ENCODE results near the gene NANS.
A peak's percentile ranks its signal among the peaks of the same experiment; 100 is the strongest.
"Not testable (repeated sequence)": the region's sequence is repeated elsewhere in the genome, so short reads cannot be mapped to it uniquely, and the experiment has no call there.

The NANS gene, protein sequence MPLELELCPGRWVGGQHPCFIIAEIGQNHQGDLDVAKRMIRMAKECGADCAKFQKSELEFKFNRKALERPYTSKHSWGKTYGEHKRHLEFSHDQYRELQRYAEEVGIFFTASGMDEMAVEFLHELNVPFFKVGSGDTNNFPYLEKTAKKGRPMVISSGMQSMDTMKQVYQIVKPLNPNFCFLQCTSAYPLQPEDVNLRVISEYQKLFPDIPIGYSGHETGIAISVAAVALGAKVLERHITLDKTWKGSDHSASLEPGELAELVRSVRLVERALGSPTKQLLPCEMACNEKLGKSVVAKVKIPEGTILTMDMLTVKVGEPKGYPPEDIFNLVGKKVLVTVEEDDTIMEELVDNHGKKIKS

GRCh38 chr9:98056269-98057137, at the start of gene NANS:
Gene NANS, plus strand, starts transcription at chr9:98056732. Its CDS starts 77 bp downstream, at chr9:98056809.
- peak; percentile 79 to 81 for DNase-seq (ENCODE audit: low read depth in 2 of 2)

DNA sequence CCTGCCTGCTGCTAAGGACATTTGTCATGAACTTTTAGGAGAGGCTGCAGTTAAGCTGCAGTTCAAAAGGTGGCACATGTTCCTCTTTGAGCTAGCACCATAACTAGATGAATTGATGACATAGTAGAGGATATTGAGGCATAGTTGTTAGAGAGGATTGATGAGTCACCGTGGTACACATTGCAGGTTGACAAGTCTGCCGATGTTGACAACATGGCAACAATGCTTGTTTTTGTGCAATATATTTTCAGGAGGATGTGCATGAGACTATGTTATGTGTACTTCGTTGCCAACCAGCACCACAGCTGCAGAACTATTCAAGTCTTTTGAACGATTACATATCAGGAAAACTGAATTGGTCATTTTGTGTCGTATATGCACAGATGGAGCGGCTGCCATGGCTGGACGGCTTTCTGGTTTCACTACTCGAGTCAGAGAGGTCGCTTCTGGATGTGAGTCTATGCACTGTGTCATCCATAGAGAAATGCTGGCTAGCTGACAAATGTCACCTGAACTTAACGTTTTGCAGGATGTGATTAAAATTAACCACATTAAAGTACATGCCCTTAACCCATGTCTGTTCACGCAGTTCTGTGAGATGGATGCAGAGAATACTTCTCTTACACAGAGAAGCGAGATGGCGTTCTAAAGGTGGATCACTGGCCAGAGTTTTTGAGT, 49.1 kb upstream of the NANS start:
- no peak for DNase-seq (ENCODE audit: low read depth in 2 of 2)

GRCh38 chr9:98008764-98009163, 47.8 kb upstream of the NANS start:
- no peak for DNase-seq (ENCODE audit: low read depth in 2 of 2)

- DNase-seq (ENCODE audit: low read depth in 2 of 2) = no peak
These were observed 47.1 kb upstream of the NANS start for GRCh38 chr9:98009437-98009836.

DNA sequence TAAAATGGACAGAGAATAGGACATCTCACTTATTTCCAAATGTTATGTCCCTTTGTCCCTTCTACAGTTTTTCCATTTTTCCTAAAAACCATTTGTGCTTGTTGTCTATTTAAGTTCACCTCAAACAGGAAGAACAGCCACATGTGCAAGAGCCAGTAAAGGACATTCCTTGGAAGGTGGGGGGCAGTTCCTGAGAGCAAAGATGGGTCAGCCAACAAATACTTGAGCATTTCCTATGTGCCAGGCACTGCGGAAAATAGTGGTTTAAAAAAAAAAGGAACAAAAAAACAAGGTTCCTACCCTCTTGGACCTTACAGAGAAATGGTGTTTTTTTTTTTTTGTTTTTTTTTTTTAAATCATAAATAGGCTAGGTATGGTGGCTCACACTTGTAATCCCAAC, 46.6 kb upstream of the NANS start:
- no peak for DNase-seq (ENCODE audit: low read depth in 2 of 2)

DNA sequence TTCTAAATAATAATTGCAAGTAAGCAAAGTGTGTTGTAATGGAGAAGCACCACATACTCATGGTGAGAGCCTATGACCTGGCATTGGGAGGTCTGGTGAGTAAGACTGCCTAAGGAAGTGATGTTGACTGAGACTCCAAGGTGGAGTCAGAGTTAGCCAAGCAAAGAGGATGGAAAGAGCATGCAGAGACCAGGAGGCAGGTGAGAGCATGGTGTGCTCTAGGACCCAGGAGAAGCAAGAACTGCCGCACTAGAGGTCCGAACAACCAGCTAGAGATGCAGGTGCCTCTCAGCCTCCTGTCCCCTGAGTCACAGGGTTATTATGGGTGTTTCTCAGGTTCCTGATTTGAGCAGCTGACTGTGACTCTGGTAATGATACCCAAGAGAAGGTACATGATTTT, 46.1 kb upstream of the NANS start:
- no peak for DNase-seq (ENCODE audit: low read depth in 2 of 2)

- no peak for DNase-seq (ENCODE audit: low read depth in 2 of 2)
These were observed 45.4 kb upstream of the NANS start for GRCh38 chr9:98011122-98011521.

DNA sequence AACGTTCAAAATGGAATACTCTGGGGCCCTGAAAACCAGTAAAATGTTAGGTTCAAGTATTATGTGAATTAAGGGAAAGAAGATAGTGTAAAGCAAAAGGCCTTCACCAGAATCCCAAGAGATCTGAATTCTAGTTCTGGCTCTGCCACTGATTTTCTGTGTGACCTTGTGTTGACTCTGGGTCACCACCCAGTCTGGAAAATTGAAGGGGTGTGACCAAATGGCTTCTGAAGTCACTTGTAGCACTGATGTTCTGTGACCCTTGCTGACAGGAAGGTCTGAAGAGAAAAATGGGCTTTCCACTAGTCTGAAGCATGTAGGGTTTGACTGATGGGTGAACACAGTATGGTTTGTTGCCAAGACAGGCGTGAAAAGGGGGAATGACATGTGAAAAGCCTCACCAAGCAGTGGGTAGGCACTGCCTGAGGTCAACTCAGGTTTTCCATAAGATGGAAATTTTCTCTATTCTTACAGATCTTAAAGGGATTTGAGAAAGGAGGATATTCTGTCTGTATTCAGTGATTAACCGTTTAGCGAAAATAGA, 40.3 kb upstream of the NANS start:
- DNase-seq (ENCODE audit: low read depth in 2 of 2) = no peak

GRCh38 chr9:98017306-98017705, 39.2 kb upstream of the NANS start:
- no peak for DNase-seq (ENCODE audit: low read depth in 2 of 2)

DNA sequence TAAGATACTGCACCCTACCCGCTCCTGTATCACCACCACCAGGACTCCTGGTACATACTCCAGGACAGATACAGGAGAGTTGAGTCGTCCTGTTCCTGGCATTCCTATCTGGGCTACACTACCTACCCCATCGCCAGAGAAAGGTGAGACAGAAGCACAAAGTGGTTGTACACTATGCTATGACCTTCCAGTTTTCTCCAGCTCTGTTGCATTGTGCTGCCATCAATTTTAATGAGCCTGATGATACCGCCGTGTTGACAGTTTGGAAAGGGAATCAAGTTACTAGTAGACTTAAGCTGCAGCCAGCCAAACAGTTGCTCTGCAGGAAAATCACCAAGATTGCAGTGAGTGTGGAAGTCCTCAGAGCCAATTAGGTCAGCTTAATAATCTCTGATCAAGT, 38.2 kb upstream of the NANS start:
- DNase-seq (ENCODE audit: low read depth in 2 of 2) = no peak

- no peak for DNase-seq (ENCODE audit: low read depth in 2 of 2)
These were observed 37.4 kb upstream of the NANS start for GRCh38 chr9:98019098-98019497.

GRCh38 chr9:98019869-98020268, 36.7 kb upstream of the NANS start:
- not testable (repeated sequence) for DNase-seq (ENCODE audit: low read depth in 2 of 2)

DNA sequence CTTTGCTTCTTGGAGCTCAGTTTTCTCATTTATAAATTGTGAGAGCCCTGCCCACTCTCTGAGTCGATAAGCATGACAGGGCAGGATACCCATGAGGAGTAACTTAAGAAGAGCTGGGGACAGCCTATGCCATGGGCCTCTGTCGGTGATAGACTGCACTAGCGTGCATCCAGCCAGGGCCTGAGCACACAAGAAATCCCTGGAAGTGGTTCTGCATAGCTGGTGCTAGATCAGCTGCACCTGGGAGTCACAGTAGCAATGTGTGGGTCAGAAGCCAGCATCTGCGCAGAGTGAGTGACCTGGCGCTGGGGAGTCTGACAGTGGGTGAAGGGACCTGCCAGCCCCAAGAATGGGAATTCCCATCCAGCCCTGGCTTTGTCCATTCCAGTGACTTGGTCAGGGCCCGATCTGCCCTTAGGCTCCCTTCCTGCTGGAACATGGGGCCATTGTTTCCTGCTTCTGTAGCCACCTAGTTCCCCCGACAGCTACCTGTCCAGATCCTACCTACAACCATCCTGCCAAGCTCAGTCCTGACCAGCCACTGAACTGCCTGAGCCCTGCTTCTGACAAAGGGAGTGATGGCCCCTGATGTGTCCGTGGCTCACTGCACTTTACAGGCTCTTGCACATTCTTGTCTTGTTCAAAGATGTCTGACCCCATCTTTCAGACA, 35.9 kb upstream of the NANS start:
- no peak for DNase-seq (ENCODE audit: low read depth in 2 of 2)

- no peak for DNase-seq (ENCODE audit: low read depth in 2 of 2)
These were observed 35.1 kb upstream of the NANS start for GRCh38 chr9:98021306-98022040.

DNA sequence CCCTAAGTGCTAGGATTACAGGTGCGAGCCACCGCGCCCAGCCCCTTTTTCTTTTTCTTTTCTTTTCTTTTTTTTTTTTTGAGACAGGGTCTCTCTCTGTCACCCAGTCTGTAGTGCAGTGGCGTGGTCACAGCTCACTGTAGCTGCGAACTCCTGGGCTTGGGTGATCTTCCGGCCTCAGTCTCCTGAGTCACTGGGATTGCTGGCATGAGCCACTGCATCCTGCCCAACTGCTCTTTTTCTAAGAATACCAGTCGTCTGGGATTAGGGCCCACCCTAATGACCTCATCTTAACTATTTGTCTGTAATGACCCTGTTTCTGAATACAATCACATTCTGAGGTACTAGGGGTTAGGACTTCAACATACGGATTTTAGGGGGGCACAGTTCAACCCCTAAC, 34.1 kb upstream of the NANS start:
- no peak for DNase-seq (ENCODE audit: low read depth in 2 of 2)

GRCh38 chr9:98024702-98025101, 31.8 kb upstream of the NANS start:
- no peak for DNase-seq (ENCODE audit: low read depth in 2 of 2)

DNA sequence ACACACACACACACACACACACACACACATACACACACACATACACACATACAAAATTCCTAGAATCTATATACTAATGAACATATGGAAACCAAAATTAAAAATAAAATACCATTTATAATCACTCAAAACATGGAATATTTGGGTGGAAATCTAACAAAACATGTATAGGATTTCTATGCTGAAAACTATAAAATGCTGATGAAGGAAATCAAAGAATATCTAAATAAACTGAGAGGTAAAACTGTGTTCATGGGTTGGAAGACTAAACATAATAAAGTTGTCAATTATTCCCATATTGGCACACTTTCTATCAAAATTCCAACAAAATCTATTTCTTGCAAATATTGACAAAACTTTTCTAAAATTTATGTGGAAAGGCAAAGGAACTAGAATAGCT, 25.4 kb upstream of the NANS start:
- DNase-seq (ENCODE audit: low read depth in 2 of 2) = no peak

DNA sequence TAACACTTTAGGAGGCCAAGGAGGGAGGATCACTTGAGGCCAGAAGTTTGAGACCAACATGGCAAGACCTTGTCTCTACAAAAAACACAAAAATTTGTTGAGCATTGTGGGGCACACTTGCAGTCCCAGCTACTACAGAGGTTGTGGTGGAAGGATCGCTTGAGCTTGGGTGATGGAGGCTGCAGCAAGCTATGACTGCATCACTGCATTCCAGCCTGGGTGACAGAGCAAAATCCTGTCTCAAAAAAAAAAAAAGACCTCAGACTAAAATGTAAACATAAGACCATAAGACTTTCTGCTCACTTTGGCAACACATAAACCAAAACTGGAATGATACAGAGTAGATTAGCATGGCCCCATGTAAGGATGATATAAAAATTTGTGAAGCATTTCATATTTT, 24.6 kb upstream of the NANS start:
- DNase-seq (ENCODE audit: low read depth in 2 of 2) = no peak

DNA sequence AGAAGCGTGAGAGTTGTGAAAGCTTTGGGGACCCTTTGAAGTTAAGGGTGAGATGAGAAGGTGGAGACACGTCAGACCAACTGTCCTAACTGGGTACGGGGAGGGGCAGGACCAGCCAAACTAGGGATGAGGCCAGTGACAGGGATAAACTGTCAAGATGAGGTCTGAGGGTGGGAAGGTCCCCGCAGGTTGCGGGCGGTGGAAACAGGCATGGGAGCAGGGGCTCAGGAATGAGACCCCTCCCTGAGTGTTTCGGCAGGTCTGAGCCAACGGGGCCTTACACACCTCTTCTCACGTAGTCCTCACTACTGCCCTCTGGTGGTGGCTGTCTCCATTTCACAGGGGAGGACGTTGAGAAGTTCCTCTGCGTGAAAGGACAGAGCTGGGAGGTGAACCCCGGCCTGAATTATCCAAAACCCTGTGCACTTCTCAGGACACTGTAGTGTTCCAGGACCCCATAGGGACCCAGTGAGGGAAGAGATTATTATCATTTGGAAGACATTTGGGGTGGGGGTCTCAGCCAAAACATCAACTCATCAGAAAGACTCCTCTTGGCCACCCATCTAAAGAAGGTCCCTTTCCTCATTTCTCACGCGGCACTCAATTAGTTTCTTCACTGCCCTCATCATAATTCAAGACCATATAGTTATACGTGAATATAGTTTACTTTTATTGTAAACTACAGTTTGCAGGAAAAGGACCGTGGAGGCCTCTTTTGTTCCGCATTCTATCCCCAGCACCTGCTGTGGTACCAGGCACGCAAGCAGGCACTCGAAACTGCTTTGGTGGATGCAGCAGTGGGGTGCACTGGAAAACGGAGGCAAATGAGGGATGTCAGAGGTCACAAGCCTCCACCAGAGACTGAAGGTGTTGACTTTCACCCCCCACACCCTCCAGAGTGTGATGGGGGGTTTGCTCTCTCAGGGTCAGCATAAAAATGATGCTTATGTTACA, 21.7 kb upstream of the NANS start:
- peak; percentile 84 to 90 for DNase-seq (ENCODE audit: low read depth in 2 of 2)

DNA sequence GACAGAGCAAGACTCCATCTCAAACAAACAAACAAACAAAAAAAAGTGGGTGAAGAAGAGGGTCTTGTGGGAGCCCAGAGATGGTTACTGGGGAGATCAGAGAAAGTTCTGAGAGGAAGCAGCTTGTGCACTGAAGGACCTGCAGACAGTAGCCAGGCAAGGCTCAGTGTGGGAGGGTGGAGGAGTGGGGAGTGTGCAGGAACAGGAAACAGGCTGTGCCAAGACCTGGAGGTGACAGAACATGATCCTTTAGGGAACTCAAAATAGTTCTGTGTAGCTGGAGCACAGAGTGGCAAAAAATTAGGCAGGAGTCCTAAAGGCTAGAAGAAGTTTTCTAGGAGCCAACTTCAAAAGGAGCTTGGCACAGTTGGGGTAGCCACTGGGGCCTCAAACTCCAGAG, 19.2 kb upstream of the NANS start:
- no peak for DNase-seq (ENCODE audit: low read depth in 2 of 2)
